BJ (cell line): ENCODE data around the gene IPO4. TPM values are rescaled to one million over a fixed set of nuclear protein-coding genes. Genes with fewer than 3 reads are reported as not detected.

Experiments
- CTCF ChIA-PET: fragments of 350-600 bp; formaldehyde crosslinking; extraction: SDS; loops from one replicate; lab custom pipeline; 2021; ENCODE audit warnings: antibody characterized with exemption, inconsistent platforms; lab: Yijun Ruan, JAX
- POLR2A ChIA-PET: fragments of 300-600 bp; sonication (Branson Sonifier 250); formaldehyde crosslinking; extraction: SDS; loops from one replicate; lab custom pipeline; 2021; ENCODE audit warnings: antibody characterized with exemption; lab: Charles Lee
- DNase-seq: peaks from one replicate; pipeline ENCODE4 v3.0.0-alpha.2; 2011; ENCODE audit warnings: low read depth
- H3K27me3 ChIP-seq: 2 replicates; pipeline ENCODE4 v1.6.0; 2011; ENCODE audit warnings: low read length; ENCODE audit not compliant: control insufficient read depth, insufficient read depth
- H3K36me3 ChIP-seq: 2 replicates; pipeline ENCODE4 v1.5.1; 2011; ENCODE audit warnings: low read length; ENCODE audit not compliant: control insufficient read depth, insufficient read depth
- H3K4me3 ChIP-seq: 2 replicates; pipeline ENCODE4 v1.5.1; 2011; ENCODE audit warnings: low read depth, mild to moderate bottlenecking, control low read depth, low read length
- polyA minus RNA-seq: library from RNA; depleted of rRNA, polyadenylated mRNA; stranded (reverse); fragments of >200 nt; gene quantifications from 2 replicates; pipeline ENCODE4 v1.2.3, GENCODE V29; 2011; rRNA and poly(A)+ RNA removed
- polyA plus RNA-seq: library from polyadenylated mRNA; depleted of rRNA; stranded (reverse); fragments of >200 nt; gene quantifications from 2 replicates; pipeline ENCODE4 v1.2.3, GENCODE V29; 2011; rRNA removed
- TF ChIP-seq, protein P1 (sequence below): IDR thresholded peaks from 2 replicates; pipeline ENCODE4 v1.5.1; 2011; ENCODE audit warnings: low read depth, mild to moderate bottlenecking, control low read depth, inconsistent platforms, low read length, moderate library complexity; ENCODE audit not compliant: insufficient read depth

IPO4 gene
- polyA plus RNA-seq (11.5 and 26.8 TPM in 2 replicates), polyA minus RNA-seq (22.1 and 32.0 TPM in 2 replicates)

GRCh38 chr14:24188251-24189058, at the start of gene IPO4:
TSS of gene IPO4 (minus strand) at chr14:24188816. CDS start at chr14:24188787, 29 bp downstream.
- POLR2A ChIA-PET, result no interaction called here
- Histone ChIP-seq H3K27me3 (no peaks in the 10 kb centered on the region), H3K36me3 (peaks cover 32% of the 10 kb centered on the region)

DNA sequence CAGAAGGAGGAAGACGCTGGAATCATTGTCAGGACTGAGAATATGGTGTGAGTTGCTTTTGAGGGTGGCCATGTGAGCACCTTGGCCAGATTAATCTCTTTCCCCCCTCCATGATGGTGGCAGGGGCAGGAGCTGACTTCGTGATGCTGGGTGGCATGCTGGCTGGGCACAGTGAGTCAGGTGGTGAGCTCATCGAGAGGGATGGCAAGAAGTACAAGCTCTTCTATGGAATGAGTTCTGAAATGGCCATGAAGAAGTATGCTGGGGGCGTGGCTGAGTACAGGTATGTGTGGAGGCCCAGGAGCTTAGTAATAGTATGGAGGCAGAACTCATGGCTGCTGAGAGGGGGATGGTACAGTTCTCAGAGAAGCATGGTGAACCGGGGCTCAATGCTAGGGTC, 49.5 kb upstream of the IPO4 start:
- no peaks in the 10 kb centered on the region for H3K27me3 ChIP-seq
- no peak overlapping the region for H3K4me3 ChIP-seq
- TF ChIP-seq, protein P1, sequence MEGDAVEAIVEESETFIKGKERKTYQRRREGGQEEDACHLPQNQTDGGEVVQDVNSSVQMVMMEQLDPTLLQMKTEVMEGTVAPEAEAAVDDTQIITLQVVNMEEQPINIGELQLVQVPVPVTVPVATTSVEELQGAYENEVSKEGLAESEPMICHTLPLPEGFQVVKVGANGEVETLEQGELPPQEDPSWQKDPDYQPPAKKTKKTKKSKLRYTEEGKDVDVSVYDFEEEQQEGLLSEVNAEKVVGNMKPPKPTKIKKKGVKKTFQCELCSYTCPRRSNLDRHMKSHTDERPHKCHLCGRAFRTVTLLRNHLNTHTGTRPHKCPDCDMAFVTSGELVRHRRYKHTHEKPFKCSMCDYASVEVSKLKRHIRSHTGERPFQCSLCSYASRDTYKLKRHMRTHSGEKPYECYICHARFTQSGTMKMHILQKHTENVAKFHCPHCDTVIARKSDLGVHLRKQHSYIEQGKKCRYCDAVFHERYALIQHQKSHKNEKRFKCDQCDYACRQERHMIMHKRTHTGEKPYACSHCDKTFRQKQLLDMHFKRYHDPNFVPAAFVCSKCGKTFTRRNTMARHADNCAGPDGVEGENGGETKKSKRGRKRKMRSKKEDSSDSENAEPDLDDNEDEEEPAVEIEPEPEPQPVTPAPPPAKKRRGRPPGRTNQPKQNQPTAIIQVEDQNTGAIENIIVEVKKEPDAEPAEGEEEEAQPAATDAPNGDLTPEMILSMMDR, result no peak
- ChIA-PET CTCF (interaction anchor here (0.6 to 1.4 kb wide), 6 partner anchors 10 to 69 kb away, joined by 3 to 6 read pairs (median 4); no protein-coding TSS in a partner anchor), POLR2A (interaction anchor here (0.6 kb wide), 1 partner anchor 144 kb away, joined by 3 read pairs; no protein-coding TSS in a partner anchor)
- H3K36me3 ChIP-seq, result peaks cover 25% of the 10 kb centered on the region
- no peak for DNase-seq

More at GRCh38 chr14:24188251-24189058, at the start of gene IPO4:
- TF ChIP-seq, protein P1, result no peak
- DNase-seq, result peak; percentile 79
- peak within 1 kb of the TSS; percentile 70 for H3K4me3 ChIP-seq
- CTCF ChIA-PET, result interaction anchor here (0.7 to 2.7 kb wide), 6 partner anchors 9 to 145 kb away, joined by 3 to 18 read pairs (median 4); partner anchors contain the start of genes EMC9, IRF9 and PSME1

DNA sequence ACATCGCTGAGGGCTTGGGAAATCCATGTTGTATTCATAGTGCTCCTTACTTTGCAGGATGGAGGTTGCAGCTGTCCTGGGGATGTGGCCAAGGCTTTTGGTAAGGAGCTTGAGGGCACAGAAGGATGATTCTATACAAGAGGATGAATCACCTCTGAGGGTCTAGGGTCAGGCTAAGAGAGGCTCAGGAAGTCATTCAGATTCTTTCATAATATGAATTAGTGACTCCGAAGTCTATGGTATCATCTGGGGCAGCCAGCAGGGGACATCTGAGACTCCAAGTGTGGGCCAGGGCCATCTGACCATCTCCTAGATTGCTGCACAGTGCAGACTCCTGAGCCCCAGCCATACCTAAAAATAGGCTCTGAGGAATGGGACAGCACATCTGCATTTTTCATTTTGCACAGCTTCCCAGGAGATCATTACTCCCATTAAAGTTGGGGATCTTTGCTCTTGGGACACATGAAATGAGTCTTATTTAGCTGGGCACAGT, 48.9 kb upstream of the IPO4 start:
- TF ChIP-seq, protein P1, result no peak
- H3K4me3 ChIP-seq, result no peak overlapping the region
- peaks cover 25% of the 10 kb centered on the region for H3K36me3 ChIP-seq
- POLR2A ChIA-PET, result interaction anchor here (0.5 to 0.6 kb wide), 2 partner anchors 144 to 201 kb away, joined by 3 read pairs; no protein-coding TSS in a partner anchor
- no peak for DNase-seq
- CTCF ChIA-PET, result interaction anchor here (0.6 to 1.4 kb wide), 7 partner anchors 9 to 93 kb away, joined by 3 to 6 read pairs (median 4); partner anchors contain the start of gene CIDEB
- H3K27me3 ChIP-seq, result no peaks in the 10 kb centered on the region

GRCh38 chr14:24236689-24237462, 48.3 kb upstream of the IPO4 start:
- CTCF ChIA-PET, result interaction anchor here (0.6 to 2.0 kb wide), 8 partner anchors 10 to 94 kb away, joined by 3 to 7 read pairs (median 4); partner anchors contain the start of genes CIDEB and IRF9
- DNase-seq, result no peak
- Histone ChIP-seq H3K4me3 (no peak overlapping the region), H3K27me3 (no peaks in the 10 kb centered on the region), H3K36me3 (peaks cover 25% of the 10 kb centered on the region)
- POLR2A ChIA-PET, result interaction anchor here (0.5 kb wide), 1 partner anchor 202 kb away, joined by 3 read pairs; no protein-coding TSS in a partner anchor
- TF ChIP-seq, protein P1, result no peak
